Common myeloid progenitor, CD34-positive (primary cell): ENCODE measurements around the gene DNAH8.

Experiments used
- CTCF ChIA-PET: fragments of 350-600 bp; sonication (Branson Sonifier 250); formaldehyde crosslinking; loops from one replicate; lab custom pipeline; 2021; ENCODE audit warnings: antibody characterized with exemption; lab: Charles Lee
- POLR2A ChIA-PET: fragments of 350-600 bp; sonication (Branson Sonifier 250); formaldehyde crosslinking; loops from one replicate; lab custom pipeline; 2021; ENCODE audit warnings: antibody characterized with exemption; lab: Charles Lee
- DNase-seq, 3 donors: peaks; one replicate each; pipeline versions ENCODE4 v3.0.0 to v3.0.0-alpha.2; 2013
- H3K27ac ChIP-seq, 2 experiments: 1 replicate in 1 of 2; 2 replicates in 1 of 2; pipeline ENCODE4 v1.7.0; 2013; ENCODE audit warnings: inconsistent platforms in 2 of 2, low read length in 2 of 2, mild to moderate bottlenecking in 2 of 2, low read depth in 1 of 2, moderate library complexity in 1 of 2; ENCODE audit not compliant: severe bottlenecking in 2 of 2, insufficient read depth in 1 of 2, poor library complexity in 1 of 2
- H3K27me3 ChIP-seq, 5 experiments: replicated peaks in 2 of 5; 1 replicate in 3 of 5; 2 replicates in 2 of 5; pipeline versions ENCODE4 v1.6.1 to v1.7.0; 2013; ENCODE audit warnings: low read length in 4 of 5, mild to moderate bottlenecking in 2 of 5, moderate library complexity in 2 of 5, inconsistent platforms in 1 of 5; ENCODE audit not compliant: insufficient read depth in 5 of 5, control insufficient read depth in 4 of 5
- H3K36me3 ChIP-seq, 4 experiments: 1 replicate in 2 of 4; 2 replicates in 2 of 4; pipeline versions ENCODE4 v1.6.1 to v1.7.0; 2013; ENCODE audit warnings: low read length in 3 of 4, control low read depth in 1 of 4, mild to moderate bottlenecking in 1 of 4; ENCODE audit not compliant: control insufficient read depth in 4 of 4, insufficient read depth in 4 of 4
- H3K4me1 ChIP-seq, 4 experiments: 1 replicate in 3 of 4; 2 replicates in 1 of 4; pipeline versions ENCODE4 v1.6.1 to v1.7.1; 2013; ENCODE audit warnings: low read length in 3 of 4, mild to moderate bottlenecking in 3 of 4, control low read depth in 1 of 4, inconsistent platforms in 1 of 4, moderate library complexity in 1 of 4; ENCODE audit not compliant: control insufficient read depth in 4 of 4, insufficient read depth in 4 of 4; ENCODE audit errors: control extremely low read depth in 1 of 4
- H3K4me3 ChIP-seq, 7 experiments: 1 replicate in 4 of 7; 2 replicates in 3 of 7; pipeline versions ENCODE4 v1.5.1 to v1.7.0; 2013; ENCODE audit warnings: mild to moderate bottlenecking in 7 of 7, low read length in 6 of 7, moderate library complexity in 6 of 7, inconsistent platforms in 2 of 7, low read depth in 2 of 7, control low read depth in 1 of 7; ENCODE audit not compliant: insufficient read depth in 4 of 7, control insufficient read depth in 1 of 7; ENCODE audit errors: extremely low read depth in 1 of 7
- H3K9me3 ChIP-seq, 5 experiments: 1 replicate in 4 of 5; 2 replicates in 1 of 5; pipeline versions ENCODE4 v1.6.1 to v1.7.1; 2013; ENCODE audit warnings: low read length in 4 of 5, mild to moderate bottlenecking in 2 of 5, inconsistent platforms in 1 of 5, low read depth in 1 of 5, moderate library complexity in 1 of 5; ENCODE audit not compliant: control insufficient read depth in 4 of 5, insufficient read depth in 2 of 5; ENCODE audit errors: control extremely low read depth in 1 of 5
- WGBS: methylation state at CpG from one replicate; pipeline ENCODE4 v1.1.5; 2013; ENCODE audit not compliant: insufficient coverage; 5-methylcytosine and 5-hydroxymethylcytosine counted together

The DNAH8 gene

DNA sequence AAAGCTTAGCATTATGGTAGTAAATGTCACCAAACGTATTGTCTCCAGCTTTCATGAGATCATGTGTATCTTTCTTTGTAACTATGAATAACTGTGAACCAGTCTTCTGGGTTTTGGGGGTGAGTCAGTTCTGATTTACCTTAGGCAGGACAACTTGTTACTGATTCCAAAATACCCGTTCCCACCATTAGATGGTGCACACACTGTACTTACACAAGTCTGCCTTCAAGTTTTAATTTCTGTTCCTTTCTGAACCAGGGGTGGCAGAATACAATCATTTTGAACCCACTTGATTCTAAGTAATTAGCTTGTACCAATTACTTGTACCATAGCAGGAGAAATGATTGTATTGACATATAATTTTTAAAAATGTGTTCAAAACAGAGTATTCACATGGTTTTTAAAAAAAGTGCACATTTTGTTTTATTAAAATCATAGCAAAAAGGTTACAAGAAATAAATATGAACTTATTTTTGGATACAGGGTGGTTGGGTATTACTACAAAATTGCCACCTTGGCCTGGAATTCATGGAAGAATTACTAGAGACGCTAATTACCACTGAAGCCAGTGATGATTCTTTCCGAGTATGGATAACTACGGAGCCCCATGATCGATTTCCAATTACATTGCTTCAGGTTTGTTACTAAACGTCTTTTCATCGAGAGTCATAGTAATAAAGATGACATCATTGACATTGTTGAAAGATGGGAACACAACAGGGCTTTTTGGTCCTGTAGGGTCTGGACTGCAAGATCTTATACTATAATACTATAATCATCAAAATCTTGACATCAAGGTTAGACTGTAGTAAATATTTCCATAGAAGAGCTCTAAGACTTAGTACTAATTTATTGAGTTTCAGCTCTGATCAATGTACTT, 258.3 kb downstream of the DNAH8 start:
- no peaks in the 10 kb centered on the region for H3K36me3 ChIP-seq
- peaks cover 3 to 20% (median 14%) of the 10 kb centered on the region in 5 experiments for H3K27me3 ChIP-seq
- H3K9me3 ChIP-seq = no peaks in the 10 kb centered on the region
- CTCF ChIA-PET = interaction anchor here (1.3 to 1.9 kb wide), 4 partner anchors 15 to 191 kb away, joined by 3 to 4 read pairs (median 4); no protein-coding TSS in a partner anchor
- POLR2A ChIA-PET = interaction anchor here (0.6 kb wide), 1 partner anchor 1456 kb away, joined by 3 read pairs; no protein-coding TSS in a partner anchor
- no peak overlapping the region for H3K27ac ChIP-seq
- DNase-seq = peak; percentile 73 to 87 (median 87)
- H3K4me1 ChIP-seq = no peaks in the 10 kb centered on the region
- no peak overlapping the region for H3K4me3 ChIP-seq
- WGBS = 77% methylated on average over 5 of the region's 8 CpGs

DNA sequence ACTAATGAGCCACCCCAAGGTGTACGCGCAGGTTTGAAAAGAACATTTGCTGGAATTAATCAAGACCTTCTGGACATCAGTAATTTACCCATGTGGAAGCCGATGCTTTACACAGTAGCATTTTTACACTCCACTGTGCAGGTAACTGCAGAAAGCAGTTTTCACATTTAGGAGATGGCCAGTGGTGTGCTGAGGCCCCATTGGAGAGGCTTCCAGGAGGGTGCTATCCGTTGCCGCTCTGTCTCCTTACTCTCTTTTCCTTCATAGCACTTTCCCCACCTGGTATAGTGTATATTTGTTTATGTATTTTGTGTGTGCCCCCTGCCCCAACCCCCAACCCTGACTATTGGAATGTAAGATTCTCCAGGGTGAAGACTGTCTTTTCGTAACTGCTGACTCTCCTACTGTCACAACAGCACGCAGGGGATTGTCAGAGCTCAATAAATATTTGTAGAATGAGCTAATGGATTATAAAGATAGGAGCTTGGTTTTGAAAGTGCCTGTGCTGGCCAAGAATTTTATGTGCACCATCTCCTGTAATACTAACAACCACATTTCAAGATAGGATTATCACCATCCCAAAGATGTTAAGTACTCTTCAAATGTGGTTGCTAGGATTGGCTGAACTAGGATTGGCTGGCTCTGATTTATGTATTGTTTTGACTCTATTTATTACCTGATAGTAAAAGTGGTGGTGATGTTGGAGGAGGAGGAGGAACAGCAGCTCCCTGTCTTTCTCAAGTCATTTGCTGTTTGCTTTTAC, 259.5 kb downstream of the DNAH8 start:
- ChIA-PET CTCF (interaction anchor here (0.7 to 1.9 kb wide), 5 partner anchors 13 to 329 kb away, joined by 3 to 4 read pairs (median 3); no protein-coding TSS in a partner anchor), POLR2A (no interaction called here)
- no peak overlapping the region for H3K27ac ChIP-seq
- no peaks in the 10 kb centered on the region for H3K4me1 ChIP-seq
- WGBS = 97% methylated on average over 3 of the region's 7 CpGs
- no peaks in the 10 kb centered on the region for H3K36me3 ChIP-seq
- no peak overlapping the region for H3K4me3 ChIP-seq
- DNase-seq = no peak
- no peaks in the 10 kb centered on the region for H3K9me3 ChIP-seq
- H3K27me3 ChIP-seq = peaks cover 5 to 23% (median 18%) of the 10 kb centered on the region in 5 experiments

GRCh38 chr6:38975621-38976049, 260.5 kb downstream of the DNAH8 start:
- CTCF ChIA-PET = interaction anchor here (0.9 kb wide), 1 partner anchor 328 kb away, joined by 3 read pairs; no protein-coding TSS in a partner anchor
- WGBS = no CpG with 5 or more reads among the region's 2 CpGs

GRCh38 chr6:38976051-38976450, 260.9 kb downstream of the DNAH8 start:
- no peaks in the 10 kb centered on the region for H3K4me1 ChIP-seq
- ChIA-PET CTCF (no interaction called here), POLR2A (no interaction called here)
- no peaks in the 10 kb centered on the region for H3K36me3 ChIP-seq
- H3K27me3 ChIP-seq = peaks cover 5 to 32% (median 23%) of the 10 kb centered on the region in 5 experiments
- WGBS = 100% methylated on average over 1 of the region's 3 CpGs
- no peak overlapping the region for H3K27ac ChIP-seq
- DNase-seq = no peak
- H3K9me3 ChIP-seq = no peaks in the 10 kb centered on the region
- no peak overlapping the region for H3K4me3 ChIP-seq

More at GRCh38 chr6:38975621-38976049, 260.5 kb downstream of the DNAH8 start:
- Histone ChIP-seq H3K27ac (no peak overlapping the region), H3K4me1 (no peaks in the 10 kb centered on the region), H3K4me3 (no peak overlapping the region), H3K9me3 (no peaks in the 10 kb centered on the region), H3K27me3 (peaks cover 5 to 30% (median 20%) of the 10 kb centered on the region in 5 experiments), H3K36me3 (no peaks in the 10 kb centered on the region)
- POLR2A ChIA-PET = no interaction called here
- no peak for DNase-seq

DNA sequence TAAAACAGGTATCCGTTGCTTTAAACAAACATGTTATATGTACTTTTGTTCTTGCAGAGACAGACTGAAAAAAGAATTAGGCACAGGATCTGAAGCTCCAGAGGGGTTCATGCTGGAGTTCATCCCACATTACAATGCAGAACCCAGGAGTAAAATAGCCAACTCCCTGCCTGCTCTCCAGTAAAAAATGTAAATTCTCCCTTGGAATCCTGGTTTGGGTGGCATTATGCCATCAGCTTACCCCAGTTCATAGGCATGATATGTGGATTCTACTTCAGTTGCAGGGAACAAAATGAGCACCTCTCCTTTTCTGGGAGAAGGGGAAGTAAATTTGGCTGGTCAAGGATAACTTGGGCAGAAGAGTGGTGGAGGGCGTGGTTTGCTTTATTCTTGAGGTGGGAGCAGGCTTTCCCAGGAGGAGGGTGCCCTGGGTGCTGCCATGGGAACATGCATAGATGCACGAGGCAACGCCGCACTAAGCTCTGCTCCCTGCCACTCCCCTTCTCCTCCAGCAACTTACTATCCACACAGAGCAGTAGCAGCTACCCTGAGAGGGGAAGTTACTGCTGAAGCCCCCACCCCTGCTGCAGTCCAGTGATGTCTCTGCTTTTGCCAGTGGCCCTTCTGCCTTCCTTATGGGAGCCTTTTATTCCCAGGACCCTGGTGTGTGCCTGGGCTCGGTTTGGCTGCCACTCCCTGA, 261.8 kb downstream of the DNAH8 start:
- Histone ChIP-seq H3K4me1 (no peaks in the 10 kb centered on the region), H3K27ac (no peak overlapping the region), H3K9me3 (no peaks in the 10 kb centered on the region), H3K36me3 (no peaks in the 10 kb centered on the region), H3K27me3 (peaks cover 5 to 37% (median 24%) of the 10 kb centered on the region in 5 experiments), H3K4me3 (no peak overlapping the region)
- ChIA-PET CTCF (interaction anchor here (1.0 to 1.5 kb wide), 2 partner anchors 16 to 126 kb away, joined by 3 read pairs; no protein-coding TSS in a partner anchor), POLR2A (interaction anchor here (0.6 kb wide), 1 partner anchor 267 kb away, joined by 3 read pairs; no protein-coding TSS in a partner anchor)
- DNase-seq = no peak
- WGBS = 47% methylated on average over 4 of the region's 6 CpGs

- no CpG with 5 or more reads among the region's 3 CpGs for WGBS
- no peaks in the 10 kb centered on the region for H3K9me3 ChIP-seq
- H3K4me1 ChIP-seq = no peaks in the 10 kb centered on the region
- CTCF ChIA-PET = interaction anchor here (1.0 to 1.3 kb wide), 2 partner anchors 19 to 124 kb away, joined by 3 read pairs; no protein-coding TSS in a partner anchor
- no peak overlapping the region for H3K27ac ChIP-seq
- H3K4me3 ChIP-seq = no peak overlapping the region
- DNase-seq = no peak
- POLR2A ChIA-PET = interaction anchor here (0.6 kb wide), 1 partner anchor 24 kb away, joined by 3 read pairs; no protein-coding TSS in a partner anchor
- H3K36me3 ChIP-seq = no peaks in the 10 kb centered on the region
- peaks cover 5 to 50% (median 24%) of the 10 kb centered on the region in 5 experiments for H3K27me3 ChIP-seq
Measured at GRCh38 chr6:38978139-38978704, 263.1 kb downstream of the DNAH8 start.
